ENCODE results near the gene SYCP2L.

SYCP2L gene

DNA sequence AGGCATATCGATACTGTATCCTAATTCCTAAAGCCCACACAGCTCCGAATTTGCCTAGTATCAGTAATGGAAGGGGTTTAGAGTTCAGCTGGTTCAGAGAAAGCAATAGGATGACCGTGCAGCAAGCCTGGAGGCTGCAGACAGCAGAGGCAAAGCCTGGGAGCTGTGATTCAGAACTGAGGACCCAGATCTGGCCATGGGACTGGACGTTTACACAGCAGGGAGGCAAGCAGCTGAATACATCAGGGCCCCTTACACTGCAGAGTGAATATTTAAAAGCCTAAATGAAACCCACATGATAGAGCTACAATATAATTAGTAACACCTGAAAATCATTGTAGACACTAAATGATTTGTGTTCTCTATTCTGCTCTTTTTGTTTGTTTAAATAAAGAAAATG is 119.2 kb downstream of the SYCP2L start:
- TF ChIP-seq GATA2 (IDR thresholded peaks at IDR 0.05; ENCODE audit: low read depth, low read length) (no peak), GATA3 (IDR thresholded peaks at IDR 0.05; ENCODE audit: low read depth, low read length) (no peak)

DNA sequence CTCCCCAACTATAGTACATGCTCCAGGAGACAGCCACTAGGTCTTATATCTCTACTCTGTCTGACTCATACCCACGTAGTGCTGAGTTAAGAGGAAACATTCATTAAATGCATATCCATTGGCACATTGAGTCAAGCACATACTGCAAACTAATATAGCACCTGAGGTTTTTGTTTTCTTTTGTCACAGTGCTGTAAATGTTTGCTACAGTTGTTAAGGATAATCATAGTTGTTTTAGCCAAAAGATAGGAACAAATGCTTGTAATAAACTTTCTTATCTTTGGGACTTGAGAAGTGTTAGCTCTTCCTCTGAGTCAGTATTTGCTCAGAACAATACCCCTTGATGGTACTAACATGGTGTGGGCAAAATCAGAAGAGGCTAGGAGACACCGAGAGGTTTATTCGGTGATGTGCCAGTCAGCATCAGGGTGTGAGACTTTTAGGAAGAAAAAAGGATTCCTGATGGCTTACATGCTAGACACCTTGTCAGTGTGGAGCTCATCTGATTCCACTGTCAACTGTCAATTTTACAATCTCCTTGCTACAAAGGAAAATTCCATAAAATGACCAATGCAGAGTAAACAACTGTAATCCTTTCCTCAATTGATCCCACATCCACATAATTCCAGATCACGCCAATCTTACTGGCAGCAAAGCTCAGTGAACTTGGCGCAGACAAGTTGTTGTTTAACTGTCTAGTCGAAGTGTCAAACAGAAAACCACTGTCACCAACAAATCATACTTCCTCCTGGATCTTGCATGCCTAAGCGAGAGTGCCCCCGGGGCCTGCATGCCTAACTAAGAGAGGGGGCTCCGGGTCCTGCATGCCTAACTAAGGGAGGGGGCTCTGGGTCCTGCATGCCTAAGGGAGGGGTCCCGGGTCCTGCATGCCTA is 121.1 kb downstream of the SYCP2L start:
- no peak for TF ChIP-seq GATA3 (IDR thresholded peaks at IDR 0.05; ENCODE audit: low read depth, low read length)
- no peak for TF ChIP-seq GATA2 (IDR thresholded peaks at IDR 0.05; ENCODE audit: low read depth, low read length)

DNA sequence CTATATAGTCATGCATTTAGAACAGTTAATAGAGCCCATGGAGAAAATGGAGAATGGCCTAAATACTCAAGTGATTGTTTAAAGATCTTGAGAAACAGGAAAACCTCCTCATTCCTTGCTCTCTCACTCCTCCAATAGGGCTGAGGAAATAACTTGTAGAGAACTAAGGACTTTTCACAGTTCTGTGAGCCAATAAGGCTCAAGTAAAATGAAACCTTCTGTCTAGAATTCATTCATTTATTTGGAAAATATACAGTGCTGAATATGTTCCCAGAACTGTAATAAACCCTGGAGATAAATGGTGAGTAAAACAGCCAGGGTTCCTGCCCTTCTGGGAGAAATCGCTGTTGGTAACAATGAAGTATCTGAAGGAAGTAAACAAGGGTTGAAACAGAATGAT is 122.0 kb downstream of the SYCP2L start:
- TF ChIP-seq GATA2 (IDR thresholded peaks at IDR 0.05; ENCODE audit: low read depth, low read length) (no peak), GATA3 (IDR thresholded peaks at IDR 0.05; ENCODE audit: low read depth, low read length) (no peak)

DNA sequence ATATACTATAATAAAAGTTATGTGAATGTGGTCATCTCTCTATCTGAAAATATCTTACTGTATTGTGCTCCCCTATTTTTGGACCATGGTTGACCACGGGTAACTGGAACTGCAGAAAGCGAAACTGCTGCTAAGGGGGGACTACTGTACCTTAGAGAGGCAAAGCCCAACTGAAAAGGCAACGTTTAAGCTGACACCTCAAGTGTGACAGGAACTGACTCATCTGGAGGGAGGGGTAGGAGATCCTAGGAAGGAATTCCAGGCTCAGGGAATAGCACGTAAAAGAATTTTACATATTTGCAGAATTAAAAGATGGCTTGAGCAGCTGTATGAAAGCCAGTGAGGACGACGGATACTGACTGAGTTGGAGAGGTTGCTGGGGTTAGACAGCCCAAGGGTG is 122.5 kb downstream of the SYCP2L start:
- no peak for TF ChIP-seq GATA3 (IDR thresholded peaks at IDR 0.05; ENCODE audit: low read depth, low read length)
- no peak for TF ChIP-seq GATA2 (IDR thresholded peaks at IDR 0.05; ENCODE audit: low read depth, low read length)

GRCh38 chr6:11011787-11012234 is 125.0 kb downstream of the SYCP2L start:
- TF ChIP-seq GATA2 (IDR thresholded peaks at IDR 0.05; ENCODE audit: low read depth, low read length) (no peak), GATA3 (IDR thresholded peaks at IDR 0.05; ENCODE audit: low read depth, low read length) (no peak)

- no peak for TF ChIP-seq GATA2 (IDR thresholded peaks at IDR 0.05; ENCODE audit: low read depth, low read length)
- no peak for TF ChIP-seq GATA3 (IDR thresholded peaks at IDR 0.05; ENCODE audit: low read depth, low read length)
These were observed 125.5 kb downstream of the SYCP2L start for GRCh38 chr6:11012295-11012754.

- TF ChIP-seq GATA2 (IDR thresholded peaks at IDR 0.05; ENCODE audit: low read depth, low read length) (no peak), GATA3 (IDR thresholded peaks at IDR 0.05; ENCODE audit: low read depth, low read length) (no peak)
These were observed 126.3 kb downstream of the SYCP2L start for GRCh38 chr6:11012976-11013720.

DNA sequence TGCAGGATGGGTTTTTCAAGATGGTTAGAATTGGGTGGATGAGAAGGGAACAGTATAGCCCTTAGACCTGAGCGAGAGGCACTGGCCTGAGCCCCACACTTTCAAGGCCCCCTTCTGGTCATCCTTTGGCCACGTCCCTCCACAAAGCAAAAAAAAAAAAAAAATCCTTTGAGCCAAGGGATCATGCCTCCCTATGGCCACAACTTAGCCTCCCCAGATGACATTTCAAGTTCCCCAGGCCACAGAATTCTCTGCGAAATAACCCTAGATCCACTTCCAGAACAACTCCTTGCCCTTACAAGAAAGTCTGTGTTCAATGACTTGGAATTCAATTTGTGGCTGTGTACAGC is 126.8 kb downstream of the SYCP2L start:
- TF ChIP-seq GATA3 (IDR thresholded peaks at IDR 0.05; ENCODE audit: low read depth, low read length) (no peak), GATA2 (IDR thresholded peaks at IDR 0.05; ENCODE audit: low read depth, low read length) (no peak)

GRCh38 chr6:11015102-11015501 is 128.2 kb downstream of the SYCP2L start:
- TF ChIP-seq GATA3 (IDR thresholded peaks at IDR 0.05; ENCODE audit: low read depth, low read length) (no peak), GATA2 (IDR thresholded peaks at IDR 0.05; ENCODE audit: low read depth, low read length) (no peak)

DNA sequence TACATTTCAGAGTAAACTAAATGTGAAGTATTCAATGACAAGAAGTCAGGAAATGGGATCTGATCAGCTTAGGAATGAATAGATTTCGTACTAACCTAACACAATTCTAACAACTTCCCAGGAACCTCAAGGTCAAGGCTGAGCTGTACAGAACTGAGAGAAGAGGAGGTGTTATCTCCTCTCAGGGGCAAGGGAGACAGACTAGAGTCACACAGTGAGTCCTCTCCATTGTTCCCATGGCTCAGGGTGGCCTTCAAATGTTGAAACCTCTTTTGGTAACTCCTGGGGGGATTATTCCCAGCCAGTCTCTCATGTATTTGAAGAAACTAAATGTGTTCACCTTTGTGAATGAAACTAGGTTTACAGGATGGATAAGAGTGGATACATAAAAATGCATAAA is 129.6 kb downstream of the SYCP2L start:
- TF ChIP-seq GATA2 (IDR thresholded peaks at IDR 0.05; ENCODE audit: low read depth, low read length), result no peak

DNA sequence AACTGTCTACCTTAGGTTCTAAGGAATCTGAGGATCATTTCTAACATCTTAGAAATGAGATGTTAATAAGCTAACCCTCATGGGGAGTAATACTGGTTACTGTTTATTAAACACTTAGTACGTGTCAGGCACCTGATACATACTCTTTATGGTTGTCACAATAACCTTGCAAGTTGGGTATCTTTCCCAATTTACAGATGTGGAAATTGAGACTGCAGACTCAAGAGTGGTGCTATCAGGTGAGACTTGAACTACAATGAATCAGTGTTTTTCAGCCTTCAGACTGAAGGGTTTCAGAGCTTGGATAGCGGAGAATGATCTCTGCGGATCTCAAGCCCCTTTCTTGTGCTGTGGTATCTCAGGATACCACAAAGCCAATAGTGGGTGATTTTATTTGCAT is 130.2 kb downstream of the SYCP2L start:
- TF ChIP-seq GATA2 (IDR thresholded peaks at IDR 0.05; ENCODE audit: low read depth, low read length), result no peak
- no peak for TF ChIP-seq GATA3 (IDR thresholded peaks at IDR 0.05; ENCODE audit: low read depth, low read length)

DNA sequence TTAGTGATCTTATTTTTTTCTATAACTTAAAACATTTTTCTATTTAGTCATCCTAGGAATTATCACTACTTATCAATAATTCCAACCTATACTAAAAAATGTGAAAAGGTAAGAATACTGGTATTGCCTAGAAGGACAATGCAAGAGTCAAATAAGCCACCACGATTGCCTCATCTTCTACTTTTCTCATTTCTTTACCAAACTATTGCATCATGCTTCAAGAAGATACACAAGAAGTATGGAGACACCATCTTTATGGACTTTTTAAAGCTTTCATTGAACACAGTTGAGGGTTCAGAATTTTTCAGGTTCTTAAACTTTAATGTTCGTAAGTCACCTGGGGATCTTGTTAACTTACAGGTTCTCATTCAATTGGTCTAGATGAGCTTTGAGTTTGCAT is 131.4 kb downstream of the SYCP2L start:
- TF ChIP-seq GATA2 (IDR thresholded peaks at IDR 0.05; ENCODE audit: low read depth, low read length), result no peak
- TF ChIP-seq GATA3 (IDR thresholded peaks at IDR 0.05; ENCODE audit: low read depth, low read length), result no peak

GRCh38 chr6:11021003-11021402 is 134.2 kb downstream of the SYCP2L start:
- no peak for TF ChIP-seq GATA3 (IDR thresholded peaks at IDR 0.05; ENCODE audit: low read depth, low read length)

- no peak for TF ChIP-seq GATA3 (IDR thresholded peaks at IDR 0.05; ENCODE audit: low read depth, low read length)
- no peak for TF ChIP-seq GATA2 (IDR thresholded peaks at IDR 0.05; ENCODE audit: low read depth, low read length)
These were observed 134.9 kb downstream of the SYCP2L start for GRCh38 chr6:11021714-11022113.

DNA sequence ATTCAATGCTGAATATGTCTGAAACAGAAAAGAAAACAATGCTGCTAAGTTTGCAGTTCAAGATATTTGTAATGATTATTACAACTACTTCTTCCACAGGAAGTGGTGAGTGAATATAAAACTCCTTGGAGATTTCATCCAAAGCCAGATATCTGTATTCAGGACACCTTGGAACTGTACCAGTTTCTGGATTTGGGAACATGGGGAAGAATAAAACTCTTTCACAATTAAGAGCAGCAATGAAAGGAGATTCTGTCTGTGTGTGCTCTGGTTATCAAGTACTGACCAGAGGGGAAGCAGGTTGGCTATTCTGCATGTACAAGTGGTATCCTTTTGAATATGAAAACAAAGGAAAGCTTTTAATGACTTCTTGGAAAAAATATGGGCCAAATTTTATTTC is 136.2 kb downstream of the SYCP2L start:
- TF ChIP-seq GATA2 (IDR thresholded peaks at IDR 0.05; ENCODE audit: low read depth, low read length), result no peak
- TF ChIP-seq GATA3 (IDR thresholded peaks at IDR 0.05; ENCODE audit: low read depth, low read length), result no peak
